Subcutaneous adipose tissue (tissue), 4 donors: ENCODE results near the gene WWOX. TPM values are rescaled to one million over a fixed set of nuclear protein-coding genes. Genes with fewer than 3 reads are reported as not detected.

Experiments used
- total RNA-seq, 4 donors: library from RNA; depleted of rRNA; stranded (reverse); fragments of >200 nt; gene quantifications; one replicate each; pipeline ENCODE4 v1.1.0, GENCODE V29; 2016
- TF ChIP-seq, protein P1 (sequence below): fragments of 450-650 bp; IDR thresholded peaks from one replicate; pipeline ENCODE4 v1.5.1; 2016; ENCODE audit warnings: low read depth, mild to moderate bottlenecking, control low read depth, antibody characterized with exemption, moderate library complexity

The WWOX gene
- total RNA-seq, 4 donors from 2014 or later, result 31.4 to 67.8 (median 46.0) TPM

- TF ChIP-seq, protein P1, sequence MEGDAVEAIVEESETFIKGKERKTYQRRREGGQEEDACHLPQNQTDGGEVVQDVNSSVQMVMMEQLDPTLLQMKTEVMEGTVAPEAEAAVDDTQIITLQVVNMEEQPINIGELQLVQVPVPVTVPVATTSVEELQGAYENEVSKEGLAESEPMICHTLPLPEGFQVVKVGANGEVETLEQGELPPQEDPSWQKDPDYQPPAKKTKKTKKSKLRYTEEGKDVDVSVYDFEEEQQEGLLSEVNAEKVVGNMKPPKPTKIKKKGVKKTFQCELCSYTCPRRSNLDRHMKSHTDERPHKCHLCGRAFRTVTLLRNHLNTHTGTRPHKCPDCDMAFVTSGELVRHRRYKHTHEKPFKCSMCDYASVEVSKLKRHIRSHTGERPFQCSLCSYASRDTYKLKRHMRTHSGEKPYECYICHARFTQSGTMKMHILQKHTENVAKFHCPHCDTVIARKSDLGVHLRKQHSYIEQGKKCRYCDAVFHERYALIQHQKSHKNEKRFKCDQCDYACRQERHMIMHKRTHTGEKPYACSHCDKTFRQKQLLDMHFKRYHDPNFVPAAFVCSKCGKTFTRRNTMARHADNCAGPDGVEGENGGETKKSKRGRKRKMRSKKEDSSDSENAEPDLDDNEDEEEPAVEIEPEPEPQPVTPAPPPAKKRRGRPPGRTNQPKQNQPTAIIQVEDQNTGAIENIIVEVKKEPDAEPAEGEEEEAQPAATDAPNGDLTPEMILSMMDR, result no peak
These were observed 414.4 kb downstream of the WWOX start for GRCh38 chr16:78513838-78514237.

DNA sequence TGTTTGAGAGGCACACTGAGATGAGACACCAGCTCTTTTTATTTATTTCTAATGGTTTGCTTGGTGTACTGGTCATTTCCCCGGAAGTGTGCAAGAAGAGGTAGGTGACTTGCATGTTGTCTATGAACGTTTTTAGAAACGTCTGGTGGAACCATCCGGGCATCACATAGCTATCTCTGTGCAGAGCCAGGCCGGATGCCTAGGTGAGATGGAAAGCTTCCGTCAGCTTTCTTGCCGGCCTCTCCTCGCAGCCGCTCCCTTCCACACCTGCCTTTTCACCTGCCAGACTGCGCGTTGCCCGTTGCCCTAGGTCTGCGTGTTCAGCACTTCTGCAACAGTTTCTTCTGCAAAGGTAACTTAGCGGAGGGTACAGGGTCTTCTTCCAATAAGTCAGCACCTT, 416.0 kb downstream of the WWOX start:
- TF ChIP-seq, protein P1, result no peak

- TF ChIP-seq, protein P1, result no peak
These were observed 416.7 kb downstream of the WWOX start for GRCh38 chr16:78516006-78516736.

GRCh38 chr16:78519896-78520295, 420.4 kb downstream of the WWOX start:
- TF ChIP-seq, protein P1, result no peak

DNA sequence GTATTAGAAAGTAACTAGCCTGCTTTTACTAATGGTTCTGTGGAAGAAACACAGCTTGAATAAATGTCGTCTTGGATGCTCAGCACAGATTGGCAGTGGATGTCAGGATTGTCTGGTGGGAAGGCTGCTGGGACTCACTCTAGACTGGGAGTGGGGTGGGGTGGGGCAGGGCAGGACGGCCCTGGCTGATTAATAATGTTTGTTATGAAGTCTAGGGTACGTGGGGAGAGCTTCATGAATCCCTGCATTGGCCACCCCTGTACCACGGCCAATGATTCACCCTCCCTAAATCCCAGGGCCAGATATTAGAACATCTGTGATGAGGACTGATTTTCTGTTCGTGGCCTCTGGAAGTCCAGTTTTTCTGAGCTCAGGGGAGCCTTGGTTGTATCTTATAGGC, 421.0 kb downstream of the WWOX start:
- TF ChIP-seq, protein P1, result no peak

DNA sequence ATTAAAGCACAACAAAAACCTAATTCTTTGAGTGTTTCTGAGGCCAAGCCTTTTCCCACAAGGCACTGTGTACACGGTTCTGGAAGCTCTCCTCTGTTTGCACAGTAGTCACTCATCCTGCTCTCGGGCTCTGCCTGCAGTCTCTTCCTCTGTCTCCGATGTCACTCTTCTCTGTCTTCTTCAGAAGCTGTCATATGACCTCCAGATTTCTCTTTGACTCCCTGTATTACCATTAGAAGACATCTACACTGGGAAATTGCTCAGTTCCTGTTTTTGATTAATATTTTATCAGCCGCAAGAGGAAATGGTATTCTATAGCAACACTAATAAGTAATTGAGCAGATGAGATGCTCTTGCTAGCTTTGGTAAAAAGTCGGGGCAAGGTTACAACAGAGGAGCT, 422.9 kb downstream of the WWOX start:
- TF ChIP-seq, protein P1, result no peak

DNA sequence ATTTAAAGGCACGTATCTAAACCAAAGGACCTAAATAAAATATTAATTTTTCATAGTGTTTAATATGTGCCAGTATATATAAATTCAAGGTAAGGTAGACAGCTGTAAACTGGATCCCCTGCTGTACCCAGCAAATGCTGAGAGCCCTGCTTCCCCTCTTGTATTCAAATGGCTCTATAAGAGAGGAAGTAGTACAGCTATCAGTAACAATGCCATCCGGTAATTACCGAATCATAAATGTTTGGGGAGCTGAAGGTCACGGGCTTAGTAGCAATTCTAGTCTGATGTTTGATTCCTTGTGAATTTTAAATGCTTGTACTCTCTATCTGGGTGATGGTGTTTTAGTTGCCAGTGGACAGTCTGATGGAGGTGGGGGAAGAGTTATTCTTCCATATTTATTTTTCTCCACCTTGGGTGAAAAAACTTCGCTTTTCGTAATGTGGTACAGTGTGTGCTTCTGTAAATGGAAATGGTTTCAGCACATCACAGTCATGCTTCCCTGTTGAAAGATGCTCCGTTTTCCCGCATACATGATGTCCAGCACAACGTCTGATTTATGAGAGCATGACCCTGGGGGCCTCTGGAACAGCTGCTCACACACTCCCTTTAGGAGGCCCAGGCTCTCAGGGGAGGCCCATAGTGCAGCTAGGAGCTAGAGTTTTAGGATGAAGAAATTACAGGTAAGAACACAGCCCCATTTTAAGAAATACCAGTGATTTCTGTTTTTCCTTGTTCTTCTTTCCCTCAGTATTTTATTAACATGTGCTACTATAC, 423.9 kb downstream of the WWOX start:
- TF ChIP-seq, protein P1, result no peak
